Measurements from ENCODE around the gene DHRS12.

DHRS12 gene

DNA sequence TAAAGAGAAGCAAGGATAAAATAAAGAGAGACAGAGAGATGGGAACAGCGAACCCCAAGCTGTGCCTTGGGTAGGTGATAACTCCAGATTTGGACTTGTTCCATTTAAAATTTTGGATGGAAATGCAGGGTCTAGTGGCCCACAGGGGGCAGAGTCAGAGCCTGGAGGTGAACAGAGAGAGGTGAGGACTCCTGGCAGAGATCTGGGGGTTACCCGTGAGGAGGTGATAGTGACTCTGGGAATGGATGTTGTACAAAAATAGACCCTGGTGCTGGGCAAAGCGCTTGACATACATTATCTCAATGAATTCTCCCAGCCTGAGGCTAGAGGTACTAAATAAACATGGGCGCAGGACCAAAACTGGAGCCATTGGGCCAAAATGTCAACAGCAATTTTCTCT is 14.3 kb upstream of the DHRS12 start:
- Histone ChIP-seq H3K27ac (peak overlapping the region; percentile 97), H3K27me3 (no peaks in the 10 kb centered on the region), H3K4me1 (ENCODE audit: control insufficient read depth in 1 of 2, insufficient read depth in 1 of 2, low read depth in 1 of 2, low read length in 1 of 2) (peaks cover 95 to 100% of the 10 kb centered on the region in 2 experiments), H3K4me3 (ENCODE audit: low read depth in 1 of 2, low read length in 1 of 2) (no peak overlapping the region), H3K9me3 (no peaks in the 10 kb centered on the region), H3K36me3 (no peaks in the 10 kb centered on the region)
- TF ChIP-seq, protein P1, sequence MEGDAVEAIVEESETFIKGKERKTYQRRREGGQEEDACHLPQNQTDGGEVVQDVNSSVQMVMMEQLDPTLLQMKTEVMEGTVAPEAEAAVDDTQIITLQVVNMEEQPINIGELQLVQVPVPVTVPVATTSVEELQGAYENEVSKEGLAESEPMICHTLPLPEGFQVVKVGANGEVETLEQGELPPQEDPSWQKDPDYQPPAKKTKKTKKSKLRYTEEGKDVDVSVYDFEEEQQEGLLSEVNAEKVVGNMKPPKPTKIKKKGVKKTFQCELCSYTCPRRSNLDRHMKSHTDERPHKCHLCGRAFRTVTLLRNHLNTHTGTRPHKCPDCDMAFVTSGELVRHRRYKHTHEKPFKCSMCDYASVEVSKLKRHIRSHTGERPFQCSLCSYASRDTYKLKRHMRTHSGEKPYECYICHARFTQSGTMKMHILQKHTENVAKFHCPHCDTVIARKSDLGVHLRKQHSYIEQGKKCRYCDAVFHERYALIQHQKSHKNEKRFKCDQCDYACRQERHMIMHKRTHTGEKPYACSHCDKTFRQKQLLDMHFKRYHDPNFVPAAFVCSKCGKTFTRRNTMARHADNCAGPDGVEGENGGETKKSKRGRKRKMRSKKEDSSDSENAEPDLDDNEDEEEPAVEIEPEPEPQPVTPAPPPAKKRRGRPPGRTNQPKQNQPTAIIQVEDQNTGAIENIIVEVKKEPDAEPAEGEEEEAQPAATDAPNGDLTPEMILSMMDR (IDR thresholded peaks at IDR 0.05): no peak

- no peaks in the 10 kb centered on the region for H3K9me3 ChIP-seq
- H3K4me1 ChIP-seq (ENCODE audit: control insufficient read depth in 1 of 2, insufficient read depth in 1 of 2, low read depth in 1 of 2, low read length in 1 of 2): peaks cover 91 to 96% of the 10 kb centered on the region in 2 experiments
- no peaks in the 10 kb centered on the region for H3K36me3 ChIP-seq
- H3K4me3 ChIP-seq (ENCODE audit: low read depth in 1 of 2, low read length in 1 of 2): no peak overlapping the region
- H3K27me3 ChIP-seq: no peaks in the 10 kb centered on the region
- peak overlapping the region; percentile 97 for H3K27ac ChIP-seq
- TF ChIP-seq, protein P1 (IDR thresholded peaks at IDR 0.05): no peak
Measured at GRCh38 chr13:51817717-51818116, 13.8 kb upstream of the DHRS12 start.

GRCh38 chr13:51816604-51817249 is 12.8 kb upstream of the DHRS12 start:
- peak overlapping the region; percentile 62 for H3K27ac ChIP-seq
- peaks cover 87 to 93% of the 10 kb centered on the region in 2 experiments for H3K4me1 ChIP-seq (ENCODE audit: control insufficient read depth in 1 of 2, insufficient read depth in 1 of 2, low read depth in 1 of 2, low read length in 1 of 2)
- H3K27me3 ChIP-seq: no peaks in the 10 kb centered on the region
- H3K9me3 ChIP-seq: no peaks in the 10 kb centered on the region
- TF ChIP-seq, protein P1 (IDR thresholded peaks at IDR 0.05): no peak
- no peak overlapping the region for H3K4me3 ChIP-seq (ENCODE audit: low read depth in 1 of 2, low read length in 1 of 2)
- H3K36me3 ChIP-seq: peaks cover 6% of the 10 kb centered on the region

GRCh38 chr13:51815848-51816247 is 11.9 kb upstream of the DHRS12 start:
- no peaks in the 10 kb centered on the region for H3K27me3 ChIP-seq
- H3K4me3 ChIP-seq (ENCODE audit: low read depth in 1 of 2, low read length in 1 of 2): no peak overlapping the region
- H3K4me1 ChIP-seq (ENCODE audit: control insufficient read depth in 1 of 2, insufficient read depth in 1 of 2, low read depth in 1 of 2, low read length in 1 of 2): peaks cover 78 to 84% of the 10 kb centered on the region in 2 experiments
- TF ChIP-seq, protein P1 (IDR thresholded peaks at IDR 0.05): no peak
- peaks cover 9% of the 10 kb centered on the region for H3K36me3 ChIP-seq
- peak overlapping the region; percentile 62 for H3K27ac ChIP-seq
- no peaks in the 10 kb centered on the region for H3K9me3 ChIP-seq

- peak overlapping the region; percentile 13 to 38 for H3K4me3 ChIP-seq (ENCODE audit: low read depth in 1 of 2, low read length in 1 of 2)
- peaks cover 9% of the 10 kb centered on the region for H3K36me3 ChIP-seq
- TF ChIP-seq, protein P1 (IDR thresholded peaks at IDR 0.05): peak; percentile 91
- peaks cover 70 to 76% of the 10 kb centered on the region in 2 experiments for H3K4me1 ChIP-seq (ENCODE audit: control insufficient read depth in 1 of 2, insufficient read depth in 1 of 2, low read depth in 1 of 2, low read length in 1 of 2)
- H3K27ac ChIP-seq: peak overlapping the region; percentile 62
- no peaks in the 10 kb centered on the region for H3K9me3 ChIP-seq
- H3K27me3 ChIP-seq: no peaks in the 10 kb centered on the region
Measured at GRCh38 chr13:51814825-51815650, 11.1 kb upstream of the DHRS12 start.

Data from neutrophil (primary cell).